Uterus (tissue), 4 donors: Measurements from ENCODE around the gene C19orf67. TPM values are rescaled to one million over a fixed set of nuclear protein-coding genes. Genes with fewer than 3 reads are reported as not detected.

Experiments
- DNase-seq, 2 donors: peaks; one replicate each; pipeline ENCODE4 v3.0.0-alpha.2; 2019 to 2020
- H3K27ac ChIP-seq, 2 donors: fragments of 200-600 bp; sonication (generic); 1 replicate in 1 of 2; 2 replicates in 1 of 2; pipeline ENCODE4 v1.5.1; 2016 to 2018
- H3K27me3 ChIP-seq, 2 donors: fragments of 200-600 bp; sonication (generic); one replicate each; pipeline ENCODE4 v1.5.1; 2018 to 2019; ENCODE audit warnings: control low read depth in 1 of 2
- H3K36me3 ChIP-seq, 2 donors: fragments of 200-600 bp; sonication (generic); one replicate each; pipeline ENCODE4 v1.5.1; 2019; ENCODE audit warnings: control low read depth in 1 of 2
- H3K4me1 ChIP-seq, 2 donors: fragments of 200-600 bp; sonication (generic); one replicate each; pipeline ENCODE4 v1.5.1; 2018 to 2019; ENCODE audit warnings: control low read depth in 1 of 2
- H3K4me3 ChIP-seq, 2 donors: fragments of 200-600 bp; sonication (generic); 1 replicate in 1 of 2; 2 replicates in 1 of 2; pipeline ENCODE4 v1.5.1; 2018 to 2019; ENCODE audit warnings: mild to moderate bottlenecking in 1 of 2
- H3K9me3 ChIP-seq, 2 donors: fragments of 200-600 bp; sonication (generic); one replicate each; pipeline ENCODE4 v1.5.1; 2019; ENCODE audit warnings: control low read depth in 1 of 2
- POLR2A ChIP-seq, 2 donors: fragments of 450-650 bp; IDR thresholded peaks; one replicate each; pipeline ENCODE4 v1.6.1; 2016; ENCODE audit warnings: antibody characterized with exemption in 2 of 2, mild to moderate bottlenecking in 1 of 2, moderate library complexity in 1 of 2
- intact Hi-C: fragments of 100-400 bp; cut with DNase I; formaldehyde crosslinking; loops from one replicate; pipeline ENCODE4 v1.15.1; 2023; ENCODE audit warnings: low total_unique reads
- total RNA-seq, 4 donors: library from RNA; depleted of rRNA in 3 of 4; stranded (reverse); fragments of >200 nt in 3 of 4; gene quantifications; one replicate each; pipeline versions ENCODE4 v1.1.0 to v1.2.4, GENCODE V29; 2014 to 2023
- TF ChIP-seq, protein P1 (sequence below), 4 experiments: fragments of 200-600 bp in 2 of 4; fragments of 450-650 bp in 2 of 4; sonication (generic) in 2 of 4; IDR thresholded peaks; one replicate each; pipeline ENCODE4 v1.5.1; 2016 to 2019; ENCODE audit warnings: antibody characterized with exemption in 4 of 4, mild to moderate bottlenecking in 2 of 4, moderate library complexity in 1 of 4
- donor health status: DM: yes; HTN: yes; CAD: no.

Gene C19orf67
- total RNA-seq, 4 donors from 2014 or later: 1.7 TPM; not detected in 3

DNA sequence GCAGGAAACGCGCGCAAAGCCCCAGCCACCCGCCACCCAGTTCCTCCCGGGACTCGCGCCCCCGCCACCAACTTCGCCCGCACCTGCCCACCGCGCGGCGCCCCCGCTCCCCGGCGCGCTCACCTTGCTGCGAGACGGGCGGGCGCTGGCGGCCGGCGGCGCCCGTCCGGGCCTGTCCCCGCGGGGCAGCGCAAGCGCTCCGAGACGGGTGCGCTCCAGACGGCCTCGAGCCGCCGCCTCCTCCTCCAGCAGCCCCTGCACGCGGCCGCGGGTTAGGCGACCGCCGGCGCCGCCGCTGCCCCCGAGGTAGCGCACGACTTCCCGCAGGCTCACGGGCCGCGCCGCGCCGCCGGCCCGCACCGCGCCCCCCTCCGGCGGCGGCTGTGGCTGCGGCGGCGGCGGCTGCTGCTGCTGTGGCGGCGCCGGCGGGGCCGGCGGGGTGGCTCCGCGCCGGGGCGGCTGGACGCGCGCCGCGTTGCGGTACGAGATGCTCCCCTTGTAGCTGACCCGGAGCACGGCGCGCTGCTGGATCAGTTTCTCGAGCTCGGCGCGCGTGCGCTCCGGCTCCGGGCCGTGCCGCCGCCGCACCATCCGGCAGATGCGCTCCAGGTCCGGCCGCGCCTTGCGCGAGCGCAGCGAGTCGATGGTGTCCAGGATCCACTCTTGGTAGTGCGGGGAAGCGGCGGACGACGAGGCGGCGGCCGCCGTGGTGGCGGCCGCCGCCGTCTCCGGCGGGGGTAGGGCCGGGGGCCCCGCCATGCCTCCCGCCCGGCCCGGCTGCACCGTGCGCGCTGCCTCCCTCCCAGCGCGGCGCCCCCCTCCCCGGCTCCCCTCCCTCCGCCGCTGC lies 4.3 kb upstream of the C19orf67 start:
- H3K4me3 ChIP-seq: peak overlapping the region; percentile 50 to 81
- TF ChIP-seq POLR2A (IDR thresholded peaks at IDR 0.05): no peak
- TF ChIP-seq, protein P1, sequence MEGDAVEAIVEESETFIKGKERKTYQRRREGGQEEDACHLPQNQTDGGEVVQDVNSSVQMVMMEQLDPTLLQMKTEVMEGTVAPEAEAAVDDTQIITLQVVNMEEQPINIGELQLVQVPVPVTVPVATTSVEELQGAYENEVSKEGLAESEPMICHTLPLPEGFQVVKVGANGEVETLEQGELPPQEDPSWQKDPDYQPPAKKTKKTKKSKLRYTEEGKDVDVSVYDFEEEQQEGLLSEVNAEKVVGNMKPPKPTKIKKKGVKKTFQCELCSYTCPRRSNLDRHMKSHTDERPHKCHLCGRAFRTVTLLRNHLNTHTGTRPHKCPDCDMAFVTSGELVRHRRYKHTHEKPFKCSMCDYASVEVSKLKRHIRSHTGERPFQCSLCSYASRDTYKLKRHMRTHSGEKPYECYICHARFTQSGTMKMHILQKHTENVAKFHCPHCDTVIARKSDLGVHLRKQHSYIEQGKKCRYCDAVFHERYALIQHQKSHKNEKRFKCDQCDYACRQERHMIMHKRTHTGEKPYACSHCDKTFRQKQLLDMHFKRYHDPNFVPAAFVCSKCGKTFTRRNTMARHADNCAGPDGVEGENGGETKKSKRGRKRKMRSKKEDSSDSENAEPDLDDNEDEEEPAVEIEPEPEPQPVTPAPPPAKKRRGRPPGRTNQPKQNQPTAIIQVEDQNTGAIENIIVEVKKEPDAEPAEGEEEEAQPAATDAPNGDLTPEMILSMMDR (IDR thresholded peaks at IDR 0.05): peak in 2 of 4 experiments; percentile 36 to 38
- H3K9me3 ChIP-seq: peaks cover 0 to 3% of the 10 kb centered on the region in 2 donors
- intact Hi-C loops: no loop called here
- H3K4me1 ChIP-seq: no peaks in the 10 kb centered on the region
- peak in 1 of 2 donors; percentile 53 for DNase-seq
- no peaks in the 10 kb centered on the region for H3K36me3 ChIP-seq
- peak overlapping the region; percentile 90 to 91 for H3K27ac ChIP-seq
- no peaks in the 10 kb centered on the region for H3K27me3 ChIP-seq

DNA sequence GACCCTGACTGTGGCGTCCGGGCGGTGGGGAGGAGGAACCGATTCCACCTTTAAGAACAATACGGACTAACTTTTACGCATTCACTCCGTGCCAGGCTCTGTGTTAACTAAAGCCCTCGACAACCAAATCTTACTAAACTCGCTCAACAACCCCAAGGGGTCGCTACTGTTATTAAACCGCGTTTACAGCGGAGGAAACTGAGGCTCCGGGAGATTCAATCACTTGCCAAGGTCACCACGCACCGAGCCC lies 3.8 kb upstream of the C19orf67 start:
- no peak for DNase-seq
- Histone ChIP-seq H3K4me1 (no peaks in the 10 kb centered on the region), H3K27ac (peak overlapping the region in 1 of 2 donors; percentile 91), H3K36me3 (no peaks in the 10 kb centered on the region), H3K4me3 (peak overlapping the region; percentile 9 to 32), H3K9me3 (peaks cover 0 to 3% of the 10 kb centered on the region in 2 donors), H3K27me3 (no peaks in the 10 kb centered on the region)
- intact Hi-C loops: no loop called here
- no peak for TF ChIP-seq POLR2A (IDR thresholded peaks at IDR 0.05)

DNA sequence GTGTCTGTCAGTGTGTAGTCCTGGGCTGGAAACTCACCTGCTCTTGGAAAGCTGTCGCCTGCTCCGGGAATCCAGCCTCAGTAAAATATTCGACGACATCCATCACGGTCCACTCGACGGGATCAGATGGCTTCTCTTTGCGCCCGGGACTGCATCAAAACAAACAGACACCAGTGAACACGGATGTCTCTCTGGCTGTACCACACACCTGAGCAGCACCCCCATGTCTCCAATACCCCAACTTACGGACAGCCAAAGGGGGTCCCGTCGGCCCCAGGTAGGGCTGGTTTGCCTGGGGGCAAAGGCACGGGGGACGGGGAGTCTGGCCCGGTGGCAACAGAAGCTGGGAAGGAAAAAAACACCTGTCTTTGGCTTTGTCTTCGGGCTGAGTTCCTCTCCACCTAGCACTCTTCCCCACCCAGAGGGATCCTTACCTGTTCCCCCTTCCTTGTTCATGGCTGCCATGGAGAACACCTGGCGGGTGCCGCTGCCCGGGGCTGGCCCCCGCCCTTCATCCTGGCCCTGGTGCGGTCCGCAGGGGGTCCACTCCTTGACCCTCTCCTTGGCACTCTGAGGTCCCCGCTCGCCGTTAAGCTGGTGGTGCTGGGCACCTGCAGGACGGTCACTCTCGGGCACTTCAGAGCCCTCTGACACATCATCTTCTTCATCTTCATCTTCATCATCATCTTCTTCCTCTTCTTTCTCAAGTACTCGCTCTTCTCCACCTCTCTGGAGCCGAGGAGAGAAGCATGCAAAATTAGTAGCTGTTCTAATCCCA lies 3.2 kb upstream of the C19orf67 start:
- Histone ChIP-seq H3K27me3 (no peaks in the 10 kb centered on the region), H3K9me3 (peaks cover 0 to 3% of the 10 kb centered on the region in 2 donors), H3K4me3 (peak overlapping the region in 1 of 2 donors; percentile 32), H3K27ac (no peak overlapping the region), H3K4me1 (no peaks in the 10 kb centered on the region), H3K36me3 (no peaks in the 10 kb centered on the region)
- intact Hi-C loops: no loop called here
- DNase-seq: no peak
- TF ChIP-seq, protein P1 (IDR thresholded peaks at IDR 0.05): no peak
- no peak for TF ChIP-seq POLR2A (IDR thresholded peaks at IDR 0.05)

DNA sequence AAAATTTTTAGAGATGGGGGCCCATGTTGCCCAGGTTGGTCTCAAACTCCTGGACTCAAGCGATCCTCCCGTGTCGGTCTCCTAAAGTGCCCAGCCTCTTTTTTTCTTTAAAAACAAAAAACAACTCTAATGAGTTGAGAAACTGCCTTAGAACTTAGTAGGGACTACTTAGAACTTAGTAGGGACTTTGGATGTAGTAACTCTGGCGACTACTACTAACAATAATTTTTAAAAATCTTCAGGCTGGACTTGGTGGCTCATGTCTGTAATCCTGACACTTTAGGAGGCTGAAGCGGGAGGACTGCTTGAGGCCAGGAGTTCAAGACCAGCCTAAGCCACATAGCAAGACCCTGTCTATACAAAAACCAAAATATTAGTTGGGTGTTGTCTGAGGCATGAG lies 515 bp upstream of the C19orf67 start:
- H3K9me3 ChIP-seq: no peaks in the 10 kb centered on the region
- H3K4me3 ChIP-seq: no peak overlapping the region
- H3K36me3 ChIP-seq: no peaks in the 10 kb centered on the region
- H3K27me3 ChIP-seq: no peaks in the 10 kb centered on the region
- no peak overlapping the region for H3K27ac ChIP-seq
- no peaks in the 10 kb centered on the region for H3K4me1 ChIP-seq
- intact Hi-C loops: no loop called here
- no peak for TF ChIP-seq POLR2A (IDR thresholded peaks at IDR 0.05)
- TF ChIP-seq, protein P1 (IDR thresholded peaks at IDR 0.05): no peak
- no peak for DNase-seq

DNA sequence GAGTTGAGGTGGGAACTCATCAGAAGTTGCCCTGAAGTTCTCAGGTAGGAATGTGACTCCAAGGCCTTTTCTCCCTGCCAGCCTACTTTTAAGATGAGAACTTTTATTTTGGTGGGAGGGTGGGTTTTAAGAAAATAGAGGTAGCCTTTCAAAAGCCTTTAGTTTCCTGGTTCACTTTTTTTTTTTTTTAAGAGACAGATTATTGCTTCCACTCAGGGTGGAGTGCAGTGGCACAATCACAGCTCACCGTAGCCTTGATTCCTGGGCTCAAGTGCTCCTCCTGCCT lies 3.0 kb downstream of the C19orf67 start:
- Histone ChIP-seq H3K9me3 (no peaks in the 10 kb centered on the region), H3K27me3 (no peaks in the 10 kb centered on the region), H3K27ac (no peak overlapping the region), H3K4me1 (no peaks in the 10 kb centered on the region), H3K36me3 (no peaks in the 10 kb centered on the region), H3K4me3 (no peak overlapping the region)
- no peak for DNase-seq
- TF ChIP-seq POLR2A (IDR thresholded peaks at IDR 0.05): no peak
- TF ChIP-seq, protein P1 (IDR thresholded peaks at IDR 0.05): no peak
- intact Hi-C loops: no loop called here
